ENCODE results near the gene PAPPA2.

- TF ChIP-seq EP300 (IDR thresholded peaks at IDR 0.05) (no peak), CTCF (IDR thresholded peaks at IDR 0.05) (peak in 3 of 6 experiments; percentile 52 to 65 (median 52)), POLR2AphosphoS5 (IDR thresholded peaks at IDR 0.05) (no peak)
These were observed 380.6 kb downstream of the PAPPA2 start for GRCh38 chr1:176843352-176844297.
